Fibroblast of lung (primary cell): ENCODE data around the gene PECR. TPM values are rescaled to one million over a fixed set of nuclear protein-coding genes. Genes with fewer than 3 reads are reported as not detected.

Source experiments
- DNase-seq, 2 donors: peaks; one replicate each; pipeline versions ENCODE4 v3.0.0 to v3.0.0-alpha.2; 2010; ENCODE audit warnings: low read depth in 2 of 2
- H2AFZ ChIP-seq: 2 replicates; pipeline ENCODE4 v1.5.1; 2012; ENCODE audit warnings: low read length, control low read depth, inconsistent platforms
- H3K27ac ChIP-seq: 2 replicates; pipeline ENCODE4 v1.5.1; 2011; ENCODE audit warnings: low read length, control low read depth; ENCODE audit not compliant: insufficient read depth
- H3K27me3 ChIP-seq: 2 replicates; pipeline ENCODE4 v1.5.1; 2011; ENCODE audit warnings: mild to moderate bottlenecking, low read length; ENCODE audit not compliant: control insufficient read depth, insufficient read depth
- H3K36me3 ChIP-seq: 2 replicates; pipeline ENCODE4 v1.5.1; 2011; ENCODE audit warnings: low read length; ENCODE audit not compliant: control insufficient read depth, insufficient read depth
- H3K4me1 ChIP-seq: 2 replicates; pipeline ENCODE4 v1.5.1; 2011; ENCODE audit warnings: low read length; ENCODE audit not compliant: control insufficient read depth, insufficient read depth; ENCODE audit errors: extremely low read depth
- H3K4me2 ChIP-seq: 2 replicates; pipeline ENCODE4 v1.5.1; 2011; ENCODE audit warnings: low read length, control low read depth; ENCODE audit not compliant: insufficient read depth; ENCODE audit errors: extremely low read depth
- H3K4me3 ChIP-seq, 4 experiments: fragments of 200-600 bp in 1 of 4; sonication (generic) in 1 of 4; replicated peaks in 1 of 4; 2 replicates each; pipeline ENCODE4 v1.5.1; 2011 to 2016; ENCODE audit warnings: low read length in 4 of 4, low read depth in 3 of 4, mild to moderate bottlenecking in 3 of 4, control low read depth in 2 of 4, inconsistent platforms in 1 of 4, mixed read lengths in 1 of 4; ENCODE audit not compliant: insufficient read depth in 1 of 4; ENCODE audit errors: control extremely low read depth in 1 of 4
- H3K79me2 ChIP-seq: 2 replicates; pipeline ENCODE4 v1.5.1; 2012; ENCODE audit warnings: mild to moderate bottlenecking, low read length, inconsistent platforms; ENCODE audit not compliant: control insufficient read depth, insufficient read depth
- H3K9ac ChIP-seq: 2 replicates; pipeline ENCODE4 v1.5.1; 2011; ENCODE audit warnings: mild to moderate bottlenecking, low read length, control low read depth; ENCODE audit not compliant: insufficient read depth
- H3K9me3 ChIP-seq: 2 replicates; pipeline ENCODE4 v1.5.1; 2012; ENCODE audit warnings: low read depth, low read length; ENCODE audit not compliant: control insufficient read depth, insufficient read depth
- H4K20me1 ChIP-seq: 2 replicates; pipeline ENCODE4 v1.5.1; 2011; ENCODE audit warnings: low read length; ENCODE audit not compliant: control insufficient read depth, insufficient read depth; ENCODE audit errors: extremely low read depth
- EZH2 ChIP-seq: IDR thresholded peaks from 2 replicates; pipeline ENCODE4 v1.5.1; 2012; ENCODE audit warnings: low read length, control low read depth, mild to moderate bottlenecking; ENCODE audit errors: missing control alignments
- polyA plus RNA-seq, 2 donors: library from polyadenylated mRNA; depleted of rRNA in 1 of 2; stranded (reverse) in 1 of 2; unstranded in 1 of 2; fragments of >200 nt; gene quantifications; 2 replicates each; pipeline ENCODE4 v1.2.1, GENCODE V29; 2011 to 2012; ENCODE audit warnings: missing spikeins in 1 of 2
- total RNA-seq: library from RNA; depleted of rRNA; stranded (reverse); fragments of >200 nt; gene quantifications from 2 replicates; pipeline ENCODE4 v1.2.1, GENCODE V29; 2014
- TF ChIP-seq, protein P1 (sequence below), 2 donors: IDR thresholded peaks in 1 of 2; conservative IDR thresholded peaks in 1 of 2; 1 replicate in 1 of 2; 2 replicates in 1 of 2; pipeline ENCODE4 v1.5.1; 2011 to 2012; ENCODE audit warnings: low read length in 2 of 2, control low read depth in 1 of 2, inconsistent platforms in 1 of 2, low read depth in 1 of 2, mild to moderate bottlenecking in 1 of 2

The PECR gene
- total and polyA plus RNA-seq, 2 donors (not counting 1 experiment from before 2014, with no cell fraction given), result 11.7 to 19.3 TPM

DNA sequence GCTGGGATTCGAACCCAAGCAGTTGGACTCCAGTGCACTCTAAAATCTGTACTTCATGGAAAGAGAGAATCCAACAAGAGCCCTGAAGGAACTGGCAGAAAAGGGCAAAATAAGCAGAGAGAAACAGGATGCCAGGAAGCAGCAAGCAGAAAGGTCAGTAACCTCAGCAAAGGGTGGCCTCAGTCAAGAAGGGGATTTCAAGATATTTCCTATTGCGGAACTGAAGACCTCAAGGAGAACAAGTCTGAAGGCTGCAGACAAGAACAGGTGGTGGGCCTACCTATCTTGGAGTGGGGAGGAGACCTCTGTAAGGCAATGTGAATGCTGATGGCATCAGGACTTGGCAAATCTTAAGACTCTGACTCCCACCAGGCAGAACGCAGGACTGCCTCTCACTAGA lies 48.2 kb downstream of the PECR start:
- no peaks in the 10 kb centered on the region for H4K20me1 ChIP-seq
- H3K9ac ChIP-seq, result no peak overlapping the region
- H3K79me2 ChIP-seq, result no peaks in the 10 kb centered on the region
- H3K27me3 ChIP-seq, result no peaks in the 10 kb centered on the region
- H2AFZ ChIP-seq, result no peak overlapping the region
- no peak overlapping the region for H3K27ac ChIP-seq
- no peak for DNase-seq
- H3K4me1 ChIP-seq, result peaks cover 9% of the 10 kb centered on the region
- no peak for TF ChIP-seq EZH2
- TF ChIP-seq, protein P1, sequence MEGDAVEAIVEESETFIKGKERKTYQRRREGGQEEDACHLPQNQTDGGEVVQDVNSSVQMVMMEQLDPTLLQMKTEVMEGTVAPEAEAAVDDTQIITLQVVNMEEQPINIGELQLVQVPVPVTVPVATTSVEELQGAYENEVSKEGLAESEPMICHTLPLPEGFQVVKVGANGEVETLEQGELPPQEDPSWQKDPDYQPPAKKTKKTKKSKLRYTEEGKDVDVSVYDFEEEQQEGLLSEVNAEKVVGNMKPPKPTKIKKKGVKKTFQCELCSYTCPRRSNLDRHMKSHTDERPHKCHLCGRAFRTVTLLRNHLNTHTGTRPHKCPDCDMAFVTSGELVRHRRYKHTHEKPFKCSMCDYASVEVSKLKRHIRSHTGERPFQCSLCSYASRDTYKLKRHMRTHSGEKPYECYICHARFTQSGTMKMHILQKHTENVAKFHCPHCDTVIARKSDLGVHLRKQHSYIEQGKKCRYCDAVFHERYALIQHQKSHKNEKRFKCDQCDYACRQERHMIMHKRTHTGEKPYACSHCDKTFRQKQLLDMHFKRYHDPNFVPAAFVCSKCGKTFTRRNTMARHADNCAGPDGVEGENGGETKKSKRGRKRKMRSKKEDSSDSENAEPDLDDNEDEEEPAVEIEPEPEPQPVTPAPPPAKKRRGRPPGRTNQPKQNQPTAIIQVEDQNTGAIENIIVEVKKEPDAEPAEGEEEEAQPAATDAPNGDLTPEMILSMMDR (conservative IDR thresholded peaks at IDR 0.05 in 1 of 2, IDR thresholded peaks at IDR 0.05 in 1 of 2; ENCODE audit: low read depth in 1 of 2, low read length in 2 of 2), result no peak
- H3K4me2 ChIP-seq, result no peak overlapping the region
- H3K36me3 ChIP-seq, result no peaks in the 10 kb centered on the region
- no peaks in the 10 kb centered on the region for H3K9me3 ChIP-seq
- no peak overlapping the region for H3K4me3 ChIP-seq

DNA sequence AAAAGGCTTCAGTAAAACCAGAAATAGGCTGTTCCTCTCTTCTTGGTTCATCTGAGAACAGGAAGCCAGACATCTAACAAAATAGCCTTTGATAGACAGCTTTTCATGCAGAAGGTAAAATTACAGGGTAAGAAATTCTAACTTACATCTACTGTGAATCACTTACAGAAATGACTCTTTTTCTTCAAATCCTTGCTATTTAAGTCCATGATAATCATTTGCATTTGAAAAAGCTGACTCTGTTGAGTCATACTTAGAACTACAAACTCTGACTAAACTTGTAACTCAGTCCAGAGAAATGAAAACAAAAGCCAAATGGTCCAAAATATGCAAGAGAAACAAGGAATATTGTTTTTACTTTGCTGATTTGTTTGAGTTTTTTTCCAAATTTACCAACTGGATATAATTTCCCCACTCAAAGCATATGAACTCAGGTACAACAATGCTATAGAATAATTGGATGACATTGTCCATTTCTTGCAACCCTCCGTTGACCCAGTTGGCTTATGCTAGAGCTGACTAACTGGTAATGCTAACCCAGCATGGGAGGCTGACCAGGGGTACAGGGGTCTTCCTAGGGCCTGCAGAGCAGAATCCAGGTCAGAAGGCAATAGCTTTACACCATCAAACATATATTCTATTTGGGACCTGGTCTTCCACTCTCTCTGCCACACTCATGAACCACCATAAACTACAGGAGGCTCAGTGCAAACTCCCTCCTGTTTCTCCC lies 49.5 kb downstream of the PECR start:
- Histone ChIP-seq H3K9ac (no peak overlapping the region), H3K79me2 (no peaks in the 10 kb centered on the region), H3K36me3 (no peaks in the 10 kb centered on the region), H4K20me1 (no peaks in the 10 kb centered on the region), H2AFZ (no peak overlapping the region), H3K9me3 (no peaks in the 10 kb centered on the region), H3K4me1 (peaks cover 9% of the 10 kb centered on the region), H3K27ac (peak overlapping the region; percentile 55), H3K27me3 (no peaks in the 10 kb centered on the region), H3K4me3 (no peak overlapping the region), H3K4me2 (peak overlapping the region; percentile 62)
- DNase-seq, result peak; percentile 85 to 90
- TF ChIP-seq EZH2, result no peak
- TF ChIP-seq, protein P1 (conservative IDR thresholded peaks at IDR 0.05 in 1 of 2, IDR thresholded peaks at IDR 0.05 in 1 of 2; ENCODE audit: low read depth in 1 of 2, low read length in 2 of 2), result no peak

DNA sequence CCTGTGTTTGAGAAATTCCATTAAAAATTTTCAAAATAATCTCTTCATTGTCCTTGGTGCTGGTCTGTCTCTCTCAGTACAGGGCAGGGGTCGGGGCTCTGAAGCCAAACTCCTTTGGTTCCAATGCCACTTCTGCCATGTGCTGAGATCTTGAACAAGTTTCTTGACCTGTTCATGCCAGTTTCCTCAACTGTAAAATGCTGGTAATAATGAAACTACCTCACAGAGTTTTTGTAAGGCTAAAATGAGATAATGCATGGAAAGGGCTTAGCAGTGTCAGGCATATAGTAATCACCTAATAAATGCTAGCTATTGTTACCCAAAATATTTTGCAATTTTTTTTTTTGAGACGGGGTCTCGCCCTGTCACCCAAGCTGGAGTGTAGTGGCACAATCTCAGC lies 51.4 kb downstream of the PECR start:
- DNase-seq, result no peak
- Histone ChIP-seq H3K4me3 (no peak overlapping the region), H3K79me2 (no peaks in the 10 kb centered on the region), H3K27me3 (no peaks in the 10 kb centered on the region), H2AFZ (no peak overlapping the region), H3K9ac (no peak overlapping the region), H4K20me1 (no peaks in the 10 kb centered on the region), H3K9me3 (no peaks in the 10 kb centered on the region), H3K4me1 (peaks cover 9% of the 10 kb centered on the region), H3K4me2 (no peak overlapping the region), H3K27ac (no peak overlapping the region), H3K36me3 (no peaks in the 10 kb centered on the region)
- no peak for TF ChIP-seq EZH2
